IPS-20b (cell line): ENCODE measurements around the gene P4HB.

Experiments
- H3K27ac ChIP-seq: one replicate; pipeline ENCODE4 v1.5.1; 2013; ENCODE audit warnings: low read length
- H3K27me3 ChIP-seq: 2 replicates; pipeline ENCODE4 v1.6.1; 2013; ENCODE audit warnings: mild to moderate bottlenecking, low read length, inconsistent platforms; ENCODE audit not compliant: insufficient read depth
- H3K36me3 ChIP-seq: 2 replicates; pipeline ENCODE4 v1.6.1; 2013; ENCODE audit warnings: low read depth, mild to moderate bottlenecking, inconsistent platforms, low read length, moderate library complexity; ENCODE audit not compliant: insufficient read depth
- H3K4me1 ChIP-seq: 2 replicates; pipeline ENCODE4 v1.6.1; 2013; ENCODE audit warnings: mild to moderate bottlenecking, control low read depth, inconsistent platforms, low read length, moderate library complexity; ENCODE audit not compliant: insufficient read depth
- H3K4me3 ChIP-seq: 2 replicates; pipeline ENCODE4 v1.5.1; 2013; ENCODE audit warnings: mild to moderate bottlenecking, low read length, inconsistent platforms
- H3K9ac ChIP-seq: 2 replicates; pipeline ENCODE4 v1.6.1; 2013; ENCODE audit warnings: low read depth, mild to moderate bottlenecking, inconsistent platforms, low read length, moderate library complexity
- H3K9me3 ChIP-seq: 2 replicates; pipeline ENCODE4 v1.6.1; 2013; ENCODE audit warnings: mild to moderate bottlenecking, low read depth, low read length, inconsistent platforms; ENCODE audit not compliant: insufficient read depth

P4HB gene

GRCh38 chr17:81889602-81890001 is 29.3 kb upstream of the P4HB start:
- no peak overlapping the region for H3K27ac ChIP-seq
- peak overlapping the region; percentile 93; the same call in 1 of the 2 replicates for H3K4me3 ChIP-seq
- no peaks in the 10 kb centered on the region for H3K9me3 ChIP-seq
- peaks cover 5% of the 10 kb centered on the region; the same call in 1 of the 2 replicates for H3K4me1 ChIP-seq
- peaks cover 66% of the 10 kb centered on the region for H3K36me3 ChIP-seq
- no peaks in the 10 kb centered on the region for H3K27me3 ChIP-seq
- H3K9ac ChIP-seq, result peak overlapping the region; percentile 96; the same call in 1 of the 2 replicates

DNA sequence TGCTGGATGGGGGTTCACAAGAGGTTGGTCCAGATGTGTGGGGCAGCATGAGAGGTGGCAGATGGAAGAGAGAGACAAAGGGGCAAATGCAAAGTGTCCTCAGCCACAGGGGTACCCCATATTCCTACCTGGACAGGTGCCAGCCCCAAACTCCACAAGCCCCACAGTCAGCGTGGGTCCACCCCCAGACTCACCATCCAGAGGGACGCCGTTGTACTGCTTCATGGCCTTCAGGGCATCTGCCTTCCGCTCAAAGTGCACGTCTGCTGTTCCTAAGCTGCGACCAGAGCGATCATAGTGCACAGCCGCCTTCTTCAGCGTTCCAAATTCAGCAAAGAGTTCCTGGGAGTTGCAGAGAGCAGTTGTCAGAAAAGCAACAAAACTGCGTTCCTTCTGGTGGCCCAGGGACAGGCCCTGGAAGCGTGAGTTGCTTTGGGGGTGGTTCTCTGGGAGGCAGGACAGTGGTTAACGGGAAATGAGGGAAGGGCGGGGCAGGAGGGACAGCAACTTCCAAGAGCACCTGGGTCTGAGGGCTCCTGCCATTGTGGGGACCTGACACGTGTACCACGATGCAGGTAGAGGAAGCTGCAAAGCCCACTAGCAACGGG is 28.8 kb upstream of the P4HB start:
- Histone ChIP-seq H3K4me3 (no peak overlapping the region), H3K27me3 (no peaks in the 10 kb centered on the region), H3K9ac (no peak overlapping the region), H3K4me1 (peaks cover 5% of the 10 kb centered on the region; the same call in 1 of the 2 replicates), H3K9me3 (no peaks in the 10 kb centered on the region), H3K36me3 (peaks cover 66% of the 10 kb centered on the region), H3K27ac (no peak overlapping the region)

DNA sequence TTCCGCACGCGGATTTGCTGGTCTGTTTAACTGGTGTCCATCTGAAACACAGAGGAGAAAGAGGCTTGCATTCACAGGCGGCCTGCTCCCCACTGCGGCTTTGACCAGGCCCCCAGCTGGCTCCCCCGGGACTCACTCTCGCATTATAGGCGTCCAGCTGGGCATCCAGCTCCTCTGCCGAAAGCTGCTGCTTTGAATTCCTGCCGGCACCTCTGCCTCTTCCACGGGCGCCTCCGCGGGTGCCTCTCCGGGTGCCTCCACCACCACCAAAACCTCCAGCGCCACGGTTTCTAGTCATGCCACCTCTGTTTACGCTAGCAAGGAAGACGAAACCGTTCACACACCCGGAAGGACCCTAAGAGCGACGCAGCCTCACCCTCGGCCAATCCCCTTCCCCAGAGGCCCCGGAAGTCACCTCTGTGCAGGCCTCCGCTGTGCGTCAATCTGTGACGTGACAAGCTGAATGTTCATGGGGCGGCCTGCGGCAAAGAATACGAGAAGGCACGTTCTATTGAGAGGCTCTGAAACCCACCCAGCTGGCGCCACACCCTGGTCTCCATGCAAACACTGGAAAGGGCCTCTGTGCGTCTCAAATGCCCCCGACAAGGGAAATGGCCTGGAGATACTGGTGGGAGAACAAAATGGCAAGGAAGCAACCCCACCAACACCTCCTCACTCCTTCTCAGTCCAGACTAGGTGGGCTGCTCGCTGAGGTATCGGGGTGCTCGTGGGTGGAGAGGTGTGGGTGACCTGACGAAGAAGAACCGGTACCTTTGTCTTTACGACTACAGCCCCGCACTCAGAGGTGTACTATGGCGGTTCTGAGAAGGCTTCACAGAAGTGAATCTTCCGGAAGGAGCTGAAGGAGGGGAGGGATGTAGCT is 28.0 kb upstream of the P4HB start:
- no peak overlapping the region for H3K27ac ChIP-seq
- H3K36me3 ChIP-seq, result peaks cover 70% of the 10 kb centered on the region
- H3K27me3 ChIP-seq, result no peaks in the 10 kb centered on the region
- no peaks in the 10 kb centered on the region for H3K9me3 ChIP-seq
- H3K4me3 ChIP-seq, result no peak overlapping the region
- H3K9ac ChIP-seq, result no peak overlapping the region
- peaks cover 5% of the 10 kb centered on the region; the same call in 1 of the 2 replicates for H3K4me1 ChIP-seq

DNA sequence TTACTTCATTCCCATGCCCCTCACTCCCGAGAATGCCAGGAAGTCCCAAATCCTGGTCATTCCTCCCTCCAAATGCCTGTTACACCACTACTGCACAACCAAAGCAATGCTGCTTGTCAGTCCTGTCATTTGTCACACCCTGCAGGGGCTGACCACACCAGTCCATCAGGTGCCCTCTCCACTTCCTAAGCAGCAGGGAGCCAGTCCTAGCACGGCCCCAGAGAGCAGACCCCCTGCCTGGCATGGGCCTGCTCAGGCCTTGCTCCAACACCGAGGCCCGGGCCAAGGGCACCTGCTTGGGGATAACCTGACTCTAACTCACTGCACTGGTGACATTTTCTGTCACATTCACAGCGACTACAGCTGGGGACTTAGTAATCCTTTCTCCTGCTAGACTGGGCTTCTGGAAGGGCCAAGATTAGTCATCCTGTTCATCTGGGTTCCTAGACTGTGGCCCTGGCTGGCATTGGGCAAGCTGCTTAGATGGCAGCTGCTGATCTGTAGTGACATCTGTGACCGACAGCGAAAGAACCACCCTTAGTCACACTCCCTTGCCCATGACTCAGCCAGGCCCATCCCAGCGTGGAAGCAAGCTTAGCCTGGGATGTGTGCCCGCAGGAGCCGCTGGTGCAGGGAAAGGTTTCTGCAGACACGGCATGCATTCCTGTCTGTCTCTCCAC is 25.7 kb upstream of the P4HB start:
- Histone ChIP-seq H3K9ac (no peak overlapping the region), H3K4me1 (peaks cover 5% of the 10 kb centered on the region; the same call in 1 of the 2 replicates), H3K36me3 (peaks cover 85% of the 10 kb centered on the region), H3K27ac (no peak overlapping the region), H3K27me3 (no peaks in the 10 kb centered on the region), H3K4me3 (no peak overlapping the region), H3K9me3 (no peaks in the 10 kb centered on the region)

GRCh38 chr17:81885454-81885853 is 25.1 kb upstream of the P4HB start:
- Histone ChIP-seq H3K27ac (no peak overlapping the region), H3K9ac (no peak overlapping the region), H3K36me3 (peaks cover 86% of the 10 kb centered on the region), H3K4me3 (no peak overlapping the region), H3K4me1 (peaks cover 5% of the 10 kb centered on the region; the same call in 1 of the 2 replicates), H3K27me3 (no peaks in the 10 kb centered on the region), H3K9me3 (no peaks in the 10 kb centered on the region)

GRCh38 chr17:81884968-81885367 is 24.6 kb upstream of the P4HB start:
- Histone ChIP-seq H3K4me3 (no peak overlapping the region), H3K27me3 (no peaks in the 10 kb centered on the region), H3K9me3 (no peaks in the 10 kb centered on the region), H3K27ac (no peak overlapping the region), H3K4me1 (peaks cover 1% of the 10 kb centered on the region; the same call in 1 of the 2 replicates), H3K9ac (no peak overlapping the region), H3K36me3 (peaks cover 86% of the 10 kb centered on the region)

GRCh38 chr17:81884520-81884919 is 24.2 kb upstream of the P4HB start:
- Histone ChIP-seq H3K27ac (no peak overlapping the region), H3K4me3 (no peak overlapping the region), H3K9ac (no peak overlapping the region), H3K36me3 (peaks cover 86% of the 10 kb centered on the region), H3K27me3 (no peaks in the 10 kb centered on the region), H3K4me1 (no peaks in the 10 kb centered on the region), H3K9me3 (no peaks in the 10 kb centered on the region)

DNA sequence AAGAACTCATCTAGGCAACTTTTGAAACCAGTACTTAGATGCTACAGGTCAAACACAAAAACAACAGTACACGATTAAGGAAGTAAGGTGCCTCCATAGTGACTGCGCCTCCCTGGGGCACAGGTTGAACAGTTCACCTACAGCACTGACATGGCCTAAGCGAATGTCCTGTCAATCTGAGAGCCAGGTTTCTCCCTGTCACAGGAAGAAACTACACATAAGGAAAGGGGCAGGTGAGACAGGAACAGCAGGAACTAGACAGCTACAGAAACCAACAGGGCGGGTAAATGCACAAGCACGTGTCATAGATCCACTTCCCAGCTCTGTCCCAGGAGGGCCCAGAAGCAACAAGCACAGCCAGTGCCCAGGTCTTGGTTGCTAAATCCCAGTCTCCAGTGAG is 18.8 kb upstream of the P4HB start:
- Histone ChIP-seq H3K4me1 (no peaks in the 10 kb centered on the region), H3K27me3 (no peaks in the 10 kb centered on the region), H3K27ac (no peak overlapping the region), H3K4me3 (no peak overlapping the region), H3K9ac (no peak overlapping the region), H3K36me3 (peaks cover 50% of the 10 kb centered on the region), H3K9me3 (no peaks in the 10 kb centered on the region)

GRCh38 chr17:81878294-81878693 is 18.0 kb upstream of the P4HB start:
- peaks cover 46% of the 10 kb centered on the region for H3K36me3 ChIP-seq
- no peak overlapping the region for H3K4me3 ChIP-seq
- H3K9me3 ChIP-seq, result no peaks in the 10 kb centered on the region
- no peaks in the 10 kb centered on the region for H3K4me1 ChIP-seq
- H3K27ac ChIP-seq, result no peak overlapping the region
- H3K27me3 ChIP-seq, result no peaks in the 10 kb centered on the region
- H3K9ac ChIP-seq, result no peak overlapping the region

DNA sequence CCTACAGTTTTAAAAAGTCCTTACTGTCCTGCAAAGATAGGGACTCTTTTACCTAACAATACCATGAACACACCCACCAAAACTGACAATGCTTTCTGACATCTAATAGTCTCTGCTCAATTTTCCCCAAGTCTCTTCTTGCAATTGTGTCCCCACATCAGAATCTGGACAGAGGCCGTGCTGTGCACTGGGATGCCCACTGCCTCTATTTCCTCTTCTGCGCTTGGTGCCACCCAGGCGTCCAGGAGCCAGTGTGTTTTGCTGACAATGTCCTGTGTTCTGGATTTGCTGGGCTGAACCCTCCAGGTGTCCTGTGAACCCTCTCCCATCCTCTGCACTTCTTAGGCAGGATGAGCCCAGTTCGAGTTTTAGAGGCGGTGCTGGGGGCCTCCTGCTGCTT is 17.2 kb upstream of the P4HB start:
- H3K4me3 ChIP-seq, result no peak overlapping the region
- no peaks in the 10 kb centered on the region for H3K4me1 ChIP-seq
- H3K27ac ChIP-seq, result no peak overlapping the region
- no peaks in the 10 kb centered on the region for H3K9me3 ChIP-seq
- peaks cover 42% of the 10 kb centered on the region for H3K36me3 ChIP-seq
- H3K27me3 ChIP-seq, result no peaks in the 10 kb centered on the region
- no peak overlapping the region for H3K9ac ChIP-seq

- peak overlapping the region; percentile 91 for H3K4me3 ChIP-seq
- no peaks in the 10 kb centered on the region for H3K4me1 ChIP-seq
- peaks cover 6% of the 10 kb centered on the region; the same call in 1 of the 2 replicates for H3K36me3 ChIP-seq
- peak overlapping the region; percentile 76 for H3K27ac ChIP-seq
- no peaks in the 10 kb centered on the region for H3K27me3 ChIP-seq
- H3K9ac ChIP-seq, result peak overlapping the region; percentile 98
- no peaks in the 10 kb centered on the region for H3K9me3 ChIP-seq
Measured at GRCh38 chr17:81871387-81872230, 11.3 kb upstream of the P4HB start.
